OCI-LY3 (cell line): Measurements from ENCODE around the gene SLC27A4.

Experiments
- CTCF ChIP-seq: fragments of 200-600, 300-600 bp; sonication (generic); IDR thresholded peaks from 2 replicates; pipeline ENCODE4 v1.5.1; 2014; ENCODE audit warnings: antibody characterized with exemption, low read length, low read depth
- EZH2phosphoT487 ChIP-seq: fragments of 200-600 bp; shearing (Covaris generic); IDR thresholded peaks from 2 replicates; pipeline ENCODE4 v1.6.1; 2018; ENCODE audit warnings: antibody characterized with exemption, mixed run types, low read depth

GRCh38 chr9:128409450-128409849 lies 69.1 kb downstream of the SLC27A4 start:
- TF ChIP-seq CTCF (no peak), EZH2phosphoT487 (no peak)
